Measurements from ENCODE around the gene SCFD2.
"Not testable (repeated sequence)": the region's sequence is repeated elsewhere in the genome, so short reads cannot be mapped to it uniquely, and the experiment has no call there.

SCFD2 gene

DNA sequence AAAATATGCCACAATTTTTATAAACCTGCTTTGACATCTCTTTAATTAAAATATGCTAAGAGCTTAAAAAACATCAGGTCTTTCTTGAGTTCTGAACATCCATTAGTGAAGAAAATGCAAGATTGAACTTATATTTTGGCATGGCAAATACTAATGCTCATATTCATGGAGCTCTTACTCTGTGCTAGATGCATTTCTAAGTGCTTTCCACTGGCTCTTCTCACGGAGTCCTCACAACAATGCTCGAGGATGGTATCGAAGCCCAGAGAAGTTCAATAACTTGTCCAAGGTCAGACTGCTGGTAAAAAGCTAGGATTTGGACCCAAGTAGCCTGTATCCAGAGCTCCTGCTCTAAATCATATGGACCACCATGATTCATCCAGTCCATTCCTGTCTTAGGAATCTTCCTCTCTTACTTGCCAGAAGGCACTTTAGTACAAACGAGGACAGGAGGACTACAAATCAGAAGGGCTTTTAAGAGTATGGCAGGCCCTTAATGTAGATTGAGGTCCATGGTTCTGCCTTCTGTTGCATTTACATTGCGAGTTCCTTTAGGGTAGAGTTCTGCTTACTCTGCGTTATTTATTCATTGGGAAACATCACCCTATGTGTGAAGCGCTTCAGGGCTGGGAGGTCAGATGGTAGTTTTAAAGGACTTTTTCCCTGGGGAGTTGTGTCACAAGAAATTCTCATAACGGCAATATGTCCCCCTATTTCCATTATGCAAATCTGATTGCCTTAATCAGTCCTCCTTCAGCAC, 304.6 kb downstream of the SCFD2 start:
- no peak for DNase-seq (ENCODE audit: low spot score)
- TF ChIP-seq, protein P1, sequence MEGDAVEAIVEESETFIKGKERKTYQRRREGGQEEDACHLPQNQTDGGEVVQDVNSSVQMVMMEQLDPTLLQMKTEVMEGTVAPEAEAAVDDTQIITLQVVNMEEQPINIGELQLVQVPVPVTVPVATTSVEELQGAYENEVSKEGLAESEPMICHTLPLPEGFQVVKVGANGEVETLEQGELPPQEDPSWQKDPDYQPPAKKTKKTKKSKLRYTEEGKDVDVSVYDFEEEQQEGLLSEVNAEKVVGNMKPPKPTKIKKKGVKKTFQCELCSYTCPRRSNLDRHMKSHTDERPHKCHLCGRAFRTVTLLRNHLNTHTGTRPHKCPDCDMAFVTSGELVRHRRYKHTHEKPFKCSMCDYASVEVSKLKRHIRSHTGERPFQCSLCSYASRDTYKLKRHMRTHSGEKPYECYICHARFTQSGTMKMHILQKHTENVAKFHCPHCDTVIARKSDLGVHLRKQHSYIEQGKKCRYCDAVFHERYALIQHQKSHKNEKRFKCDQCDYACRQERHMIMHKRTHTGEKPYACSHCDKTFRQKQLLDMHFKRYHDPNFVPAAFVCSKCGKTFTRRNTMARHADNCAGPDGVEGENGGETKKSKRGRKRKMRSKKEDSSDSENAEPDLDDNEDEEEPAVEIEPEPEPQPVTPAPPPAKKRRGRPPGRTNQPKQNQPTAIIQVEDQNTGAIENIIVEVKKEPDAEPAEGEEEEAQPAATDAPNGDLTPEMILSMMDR (IDR thresholded peaks at IDR 0.05; ENCODE audit: borderline replicate concordance, control extremely low read depth, extremely low read depth, insufficient read depth, missing control alignments): no peak
- in situ Hi-C loops (cut with MboI; ENCODE audit: low sequenced_read_pairs, unreplicated experiment): no loop called here

DNA sequence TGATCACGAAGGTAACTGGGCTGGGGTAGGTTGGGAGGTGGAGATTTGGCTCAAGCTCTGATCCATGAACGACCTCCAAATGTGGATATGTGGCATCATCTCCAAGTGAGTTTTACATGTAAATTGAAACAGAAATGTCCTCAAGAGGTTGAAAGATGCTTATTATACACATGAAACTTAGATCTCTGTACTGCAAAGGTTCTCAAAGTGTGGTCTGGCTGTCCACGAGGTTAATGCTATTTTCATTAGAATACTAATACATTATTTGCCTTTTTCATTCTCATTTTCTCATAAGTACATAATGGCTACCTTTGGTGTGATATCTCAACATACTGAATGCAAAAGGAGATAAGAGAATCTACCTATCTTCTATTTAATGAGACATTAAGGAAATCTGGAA, 305.6 kb downstream of the SCFD2 start:
- no peak for DNase-seq (ENCODE audit: low spot score)
- in situ Hi-C loops (cut with MboI; ENCODE audit: low sequenced_read_pairs, unreplicated experiment): no loop called here
- TF ChIP-seq, protein P1 (IDR thresholded peaks at IDR 0.05; ENCODE audit: borderline replicate concordance, control extremely low read depth, extremely low read depth, insufficient read depth, missing control alignments): no peak

DNA sequence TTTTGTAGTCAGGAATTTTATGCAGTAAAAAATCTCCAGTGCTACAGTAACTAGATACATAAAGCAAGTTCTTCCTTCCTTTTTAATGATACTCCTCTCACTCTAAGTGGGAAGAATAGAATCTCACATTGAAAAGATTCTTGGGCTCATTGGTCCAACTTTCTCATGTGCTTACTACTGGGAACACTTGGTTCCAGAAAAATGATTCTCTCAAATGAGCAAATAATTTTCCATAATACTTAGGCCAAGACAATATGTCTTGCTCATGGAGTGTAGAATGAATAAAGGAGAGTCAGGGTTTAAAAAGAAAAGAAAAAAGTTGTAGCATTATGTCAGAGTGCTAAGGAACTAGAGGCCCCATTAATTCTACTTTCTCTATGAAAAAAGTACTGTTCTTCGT, 306.0 kb downstream of the SCFD2 start:
- no peak for DNase-seq (ENCODE audit: low spot score)
- in situ Hi-C loops (cut with MboI; ENCODE audit: low sequenced_read_pairs, unreplicated experiment): no loop called here
- TF ChIP-seq, protein P1 (IDR thresholded peaks at IDR 0.05; ENCODE audit: borderline replicate concordance, control extremely low read depth, extremely low read depth, insufficient read depth, missing control alignments): no peak

DNA sequence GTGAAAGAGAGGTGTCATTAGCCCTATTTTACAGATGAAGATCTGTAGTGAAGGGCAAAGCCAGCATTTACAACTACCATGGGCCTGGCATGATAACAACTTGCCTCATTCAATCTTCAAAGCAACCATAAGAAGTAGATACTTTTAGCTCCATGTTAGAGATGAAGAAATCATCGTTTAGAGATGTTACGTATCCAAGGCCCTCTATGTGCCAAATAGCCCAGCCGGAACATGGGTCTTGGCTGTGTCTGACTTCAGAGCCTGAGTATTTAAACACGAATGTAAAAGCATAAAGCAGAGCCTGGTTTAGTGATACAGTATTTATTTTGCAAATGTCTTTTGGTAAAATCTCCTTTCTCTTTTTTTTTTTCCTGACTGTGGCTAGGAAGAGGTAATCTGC, 306.6 kb downstream of the SCFD2 start:
- TF ChIP-seq, protein P1 (IDR thresholded peaks at IDR 0.05; ENCODE audit: borderline replicate concordance, control extremely low read depth, extremely low read depth, insufficient read depth, missing control alignments): no peak

DNA sequence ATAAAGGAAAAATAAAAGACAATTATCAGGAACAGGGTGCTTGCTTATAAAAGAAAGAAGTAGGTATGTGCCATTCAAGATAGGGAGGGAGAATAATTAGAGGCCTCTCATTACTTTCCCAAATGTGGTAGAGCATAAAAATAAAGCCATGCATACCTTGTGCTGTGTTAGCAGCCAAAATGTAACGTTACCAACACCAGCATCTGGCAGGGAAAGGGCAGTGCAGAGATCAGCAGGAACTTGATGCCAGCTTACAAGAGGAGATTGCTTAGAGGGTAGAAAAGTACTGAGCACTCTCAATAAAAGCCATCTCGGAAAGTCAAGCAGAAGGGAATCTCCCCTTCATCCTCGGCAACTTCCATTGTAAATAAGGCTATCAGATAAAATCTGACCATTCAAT, 308.2 kb downstream of the SCFD2 start:
- no peak for DNase-seq (ENCODE audit: low spot score)
- in situ Hi-C loops (cut with MboI; ENCODE audit: low sequenced_read_pairs, unreplicated experiment): no loop called here
- TF ChIP-seq, protein P1 (IDR thresholded peaks at IDR 0.05; ENCODE audit: borderline replicate concordance, control extremely low read depth, extremely low read depth, insufficient read depth, missing control alignments): no peak

More for the DNA sequence above, 306.6 kb downstream of the SCFD2 start:
- DNase-seq (ENCODE audit: low spot score): no peak
- in situ Hi-C loops (cut with MboI; ENCODE audit: low sequenced_read_pairs, unreplicated experiment): no loop called here

DNA sequence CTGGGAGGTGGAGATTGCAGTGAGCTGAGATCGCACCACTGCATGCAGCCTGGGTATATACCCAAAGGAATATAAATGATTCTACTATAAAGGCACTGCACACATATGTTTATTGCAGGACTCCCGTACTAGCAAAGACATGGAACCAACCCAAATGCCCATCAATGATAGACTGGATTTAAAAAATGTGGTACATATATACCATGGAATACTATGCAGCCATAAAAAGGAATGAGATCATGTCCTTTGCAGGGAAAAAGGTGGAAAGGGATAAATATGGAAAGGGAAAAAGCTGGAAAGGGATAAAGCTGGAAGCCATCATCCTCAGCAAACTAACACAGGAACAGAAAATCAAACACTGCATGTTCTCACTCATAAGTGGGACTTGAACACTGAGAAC, 308.8 kb downstream of the SCFD2 start:
- DNase-seq (ENCODE audit: low spot score); in situ Hi-C loops (cut with MboI; ENCODE audit: low sequenced_read_pairs, unreplicated experiment): not testable (repeated sequence)

DNA sequence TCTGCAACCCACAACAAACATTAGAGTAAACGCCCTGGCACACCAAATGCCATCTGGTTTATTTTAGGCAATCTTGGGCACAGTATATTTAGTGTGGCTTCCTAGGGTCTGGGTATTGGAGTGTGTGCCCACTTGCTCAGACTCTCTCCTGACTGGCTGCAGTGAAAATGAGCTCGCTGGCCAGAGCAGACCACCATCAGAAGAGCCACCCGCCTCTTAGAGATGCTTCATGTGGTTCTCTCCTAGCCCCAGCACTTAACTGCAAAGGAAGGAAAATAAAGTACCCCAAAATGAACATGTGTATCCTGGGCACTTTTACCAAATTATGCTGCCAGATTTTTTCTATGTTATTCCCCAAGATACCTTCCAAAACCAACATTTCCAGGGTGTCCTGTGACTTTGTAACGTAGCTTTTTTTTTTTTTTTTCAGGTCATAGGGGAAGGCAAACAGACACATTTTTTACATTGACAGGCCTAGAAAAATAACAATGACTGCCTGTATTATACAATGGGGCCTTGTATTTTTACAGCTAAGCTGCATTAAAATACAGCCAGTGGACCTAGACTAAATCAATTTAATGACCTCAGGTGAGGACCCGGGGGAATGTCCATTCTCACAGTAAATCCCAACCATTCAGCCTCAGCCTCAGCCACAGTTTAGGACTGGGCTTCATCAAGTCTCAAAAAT, 310.0 kb downstream of the SCFD2 start:
- in situ Hi-C loops (cut with MboI; ENCODE audit: low sequenced_read_pairs, unreplicated experiment): no loop called here
- TF ChIP-seq, protein P1 (IDR thresholded peaks at IDR 0.05; ENCODE audit: borderline replicate concordance, control extremely low read depth, extremely low read depth, insufficient read depth, missing control alignments): no peak
- DNase-seq (ENCODE audit: low spot score): no peak
